Adrenal gland (tissue), 5 donors: ENCODE measurements around the gene PTCRA.

Experiments used
- CTCF ChIP-seq, 6 experiments: fragments of 450-650 bp in 4 of 6; fragments of 200-600 bp in 2 of 6; sonication (generic) in 1 of 6; IDR thresholded peaks; 1 replicate in 5 of 6; 2 replicates in 1 of 6; pipeline versions ENCODE4 v1.5.1 to v1.8.0; 2016 to 2021; ENCODE audit warnings: antibody characterized with exemption in 6 of 6, mild to moderate bottlenecking in 2 of 6, moderate library complexity in 1 of 6
- POLR2A ChIP-seq, 2 donors: fragments of 450-650 bp; IDR thresholded peaks; one replicate each; pipeline ENCODE4 v1.6.1; 2017; ENCODE audit warnings: antibody characterized with exemption in 2 of 2, mild to moderate bottlenecking in 2 of 2, moderate library complexity in 1 of 2
- donor health status: DM: no; HTN: no; CAD: no.

- no peak for TF ChIP-seq POLR2A (IDR thresholded peaks at IDR 0.05)
- no peak for TF ChIP-seq CTCF (IDR thresholded peaks at IDR 0.05)
Observed at GRCh38 chr6:42937548-42938427, 21.9 kb downstream of the PTCRA start.
